Endothelial cell of umbilical vein (primary cell): ENCODE results near the gene DPH6.

Experiments used
- EZH2 ChIP-seq: IDR thresholded peaks from 2 replicates; pipeline ENCODE4 v1.6.1; 2012; ENCODE audit warnings: borderline replicate concordance, low read depth, mild to moderate bottlenecking, moderate library complexity, low read length, inconsistent platforms; ENCODE audit not compliant: severe bottlenecking
- FOS ChIP-seq: IDR thresholded peaks from 2 replicates; pipeline ENCODE4 v1.6.1; 2011; ENCODE audit warnings: mild to moderate bottlenecking, low read length, moderate library complexity, borderline replicate concordance; ENCODE audit not compliant: insufficient read depth
- JUN ChIP-seq: IDR thresholded peaks from 2 replicates; pipeline ENCODE4 v1.6.1; 2011; ENCODE audit warnings: borderline replicate concordance, low read depth; ENCODE audit not compliant: insufficient read length, insufficient read depth
- MAX ChIP-seq: IDR thresholded peaks from 2 replicates; pipeline ENCODE4 v1.6.1; 2011; ENCODE audit not compliant: insufficient read depth, insufficient read length
- MYC ChIP-seq: IDR thresholded peaks from one replicate; pipeline ENCODE4 v1.6.1; 2011; ENCODE audit warnings: mild to moderate bottlenecking, low read depth, low read length
- POLR2A ChIP-seq: IDR thresholded peaks from 2 replicates; pipeline ENCODE4 v1.6.1; 2012; ENCODE audit warnings: low read depth, mild to moderate bottlenecking, control low read depth, low read length
- POLR2AphosphoS5 ChIP-seq: IDR thresholded peaks from 2 replicates; pipeline ENCODE4 v1.6.1; 2012; ENCODE audit warnings: low read depth, mild to moderate bottlenecking, control low read depth, low read length, moderate library complexity; ENCODE audit not compliant: insufficient read depth
- TF ChIP-seq, protein P1 (sequence below), 2 donors: IDR thresholded peaks; 1 replicate in 1 of 2; 2 replicates in 1 of 2; pipeline ENCODE4 v1.5.1; 2011; ENCODE audit warnings: low read length in 2 of 2, mild to moderate bottlenecking in 2 of 2, moderate library complexity in 2 of 2, control low read depth in 1 of 2, inconsistent platforms in 1 of 2, low read depth in 1 of 2; ENCODE audit not compliant: insufficient read depth in 1 of 2; ENCODE audit errors: extremely low read depth in 1 of 2

GRCh38 chr15:35394416-35394815, 151.5 kb downstream of the DPH6 start:
- TF ChIP-seq FOS (no peak), POLR2AphosphoS5 (no peak), POLR2A (no peak), EZH2 (no peak), MAX (no peak), MYC (no peak), JUN (no peak)
- TF ChIP-seq, protein P1, sequence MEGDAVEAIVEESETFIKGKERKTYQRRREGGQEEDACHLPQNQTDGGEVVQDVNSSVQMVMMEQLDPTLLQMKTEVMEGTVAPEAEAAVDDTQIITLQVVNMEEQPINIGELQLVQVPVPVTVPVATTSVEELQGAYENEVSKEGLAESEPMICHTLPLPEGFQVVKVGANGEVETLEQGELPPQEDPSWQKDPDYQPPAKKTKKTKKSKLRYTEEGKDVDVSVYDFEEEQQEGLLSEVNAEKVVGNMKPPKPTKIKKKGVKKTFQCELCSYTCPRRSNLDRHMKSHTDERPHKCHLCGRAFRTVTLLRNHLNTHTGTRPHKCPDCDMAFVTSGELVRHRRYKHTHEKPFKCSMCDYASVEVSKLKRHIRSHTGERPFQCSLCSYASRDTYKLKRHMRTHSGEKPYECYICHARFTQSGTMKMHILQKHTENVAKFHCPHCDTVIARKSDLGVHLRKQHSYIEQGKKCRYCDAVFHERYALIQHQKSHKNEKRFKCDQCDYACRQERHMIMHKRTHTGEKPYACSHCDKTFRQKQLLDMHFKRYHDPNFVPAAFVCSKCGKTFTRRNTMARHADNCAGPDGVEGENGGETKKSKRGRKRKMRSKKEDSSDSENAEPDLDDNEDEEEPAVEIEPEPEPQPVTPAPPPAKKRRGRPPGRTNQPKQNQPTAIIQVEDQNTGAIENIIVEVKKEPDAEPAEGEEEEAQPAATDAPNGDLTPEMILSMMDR (IDR thresholded peaks at IDR 0.05; ENCODE audit: extremely low read depth in 1 of 2, insufficient read depth in 1 of 2, low read depth in 1 of 2, low read length in 2 of 2), result no peak
